ENCODE data around the gene FASTK. TPM values are rescaled to one million over a fixed set of nuclear protein-coding genes. Genes with fewer than 3 reads are reported as not detected.
A peak's percentile ranks its signal among the peaks of the same experiment; 100 is the strongest.

Gene FASTK
- total and polyA plus RNA-seq, 2 of the 4 experiments (the other 2 are of a cell fraction), result 53.8 to 115 TPM

DNA sequence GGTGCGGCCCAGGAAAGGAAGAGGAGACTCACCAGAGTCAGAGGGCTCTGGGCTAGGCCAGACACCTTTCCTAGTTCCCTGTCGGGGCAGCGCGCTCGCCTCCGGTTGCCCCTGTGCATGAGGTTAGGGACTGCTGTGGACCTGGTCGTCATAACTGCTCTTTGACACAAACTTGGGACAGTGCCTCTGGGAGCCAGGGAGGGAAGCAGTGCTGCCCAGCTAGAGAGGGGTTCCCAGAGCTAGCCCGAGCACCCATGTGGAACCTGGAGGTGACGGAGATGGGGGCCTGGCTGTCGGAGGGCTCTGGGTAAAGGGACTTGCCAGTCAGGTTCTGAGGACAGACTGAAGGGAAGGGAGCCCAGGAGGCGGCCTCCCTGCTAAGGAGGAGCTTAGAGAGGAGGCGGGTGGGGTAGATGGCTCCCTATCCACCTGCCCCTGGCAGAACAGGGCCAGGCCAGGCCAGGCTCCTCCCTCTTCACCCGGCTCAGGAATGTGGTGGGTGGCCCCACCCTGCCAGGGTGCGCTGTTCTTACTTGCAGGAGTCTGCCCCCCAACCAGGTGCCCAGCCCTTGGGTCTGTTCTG, 35.3 kb upstream of the FASTK start:
- ATAC-seq (ENCODE audit: low read depth) (no peak), DNase-seq (no peak)
- Histone ChIP-seq H4K91ac (ENCODE audit: insufficient read depth, low read depth, low read length) (no peak overlapping the region), H2BK20ac (ENCODE audit: low read depth, low read length) (no peak overlapping the region), H3K79me1 (ENCODE audit: low read depth in 1 of 2, low read length in 2 of 2) (peaks cover 17 to 63% of the 10 kb centered on the region in 2 experiments), H2AFZ (replicated peaks; ENCODE audit: low read length, poor library complexity) (peak overlapping the region; percentile 41), H3K36me3 (ENCODE audit: control insufficient read depth, insufficient read depth, low read length) (peaks cover 39% of the 10 kb centered on the region), H3K14ac (replicated peaks; ENCODE audit: low read depth, low read length) (peak overlapping the region; percentile 45), H2BK15ac (ENCODE audit: low read depth, low read length) (no peak overlapping the region), H2AK9ac (replicated peaks; ENCODE audit: low read depth, low read length, poor library complexity) (peak overlapping the region; percentile 87), H3K18ac (ENCODE audit: low read depth, low read length) (no peak overlapping the region), H3K27me3 (ENCODE audit: control insufficient read depth, insufficient read depth, low read length) (no peaks in the 10 kb centered on the region), H3K56ac (ENCODE audit: extremely low read depth, insufficient read depth, low read length) (no peak overlapping the region), H4K8ac (ENCODE audit: low read depth in 2 of 2, low read length in 2 of 2) (no peak overlapping the region), H3K4me1 (ENCODE audit: control insufficient read depth, insufficient read depth, low read length) (peaks cover 16% of the 10 kb centered on the region), H3K9ac (ENCODE audit: low read depth, low read length) (no peak overlapping the region), H3K27ac (ENCODE audit: insufficient read depth, low read length) (no peak overlapping the region), H3K9me3 (ENCODE audit: control insufficient read depth, insufficient read depth, low read length) (no peaks in the 10 kb centered on the region), H3K23ac (ENCODE audit: low read depth, low read length) (peak overlapping the region; percentile 71; the same call in 1 of the 2 replicates), H2AK5ac (ENCODE audit: low read depth, low read length) (peak overlapping the region; percentile 83), H3K4ac (ENCODE audit: low read depth, low read length) (peak overlapping the region; percentile 60; the same call in 1 of the 2 replicates), H3K4me3 (ENCODE audit: insufficient read depth, low read depth, low read length) (no peak overlapping the region), H4K20me1 (ENCODE audit: insufficient read depth, low read length) (peaks cover 63% of the 10 kb centered on the region), H2BK120ac (ENCODE audit: low read depth, low read length) (no peak overlapping the region), H2BK5ac (ENCODE audit: low read depth, low read length, poor library complexity, severe bottlenecking) (no peak overlapping the region), H3K9me1 (ENCODE audit: insufficient read depth, low read length) (peaks cover 3% of the 10 kb centered on the region), H3K4me2 (ENCODE audit: low read depth, low read length) (no peak overlapping the region), H4K5ac (ENCODE audit: low read depth, low read length) (no peak overlapping the region)
- ChIA-PET POLR2A (ENCODE audit: unreplicated experiment) (no interaction called here), CTCF (interaction anchor here (1.7 kb wide), 1 partner anchor 8 kb away, joined by 7 read pairs; no protein-coding TSS in a partner anchor)
- dilution Hi-C loops (cut with HindIII; ENCODE audit: low sequenced_read_pairs, unreplicated experiment) (no loop called here), intact Hi-C loops (cut with micrococcal nuclease) (no loop called here), in situ Hi-C loops (cut with MboI; ENCODE audit: low sequenced_read_pairs) (loop anchor here (25.0 kb wide), 1 partner anchor 329 kb away; no protein-coding TSS in a partner anchor)
- BruUV-seq (replicated peaks), result no TSS peak
- WGBS, 2 experiments (ENCODE audit: extremely low coverage in 2 of 2, insufficient read length in 1 of 2), result 85% methylated on average over 7 of the region's 14 CpGs; no CpG with 5 or more reads in 1 of the 2 experiments
- TF ChIP-seq BHLHE40 (IDR thresholded peaks at IDR 0.05; ENCODE audit: low read depth, low read length) (no peak), MAFK (IDR thresholded peaks at IDR 0.05; ENCODE audit: low read depth, low read length) (no peak), RAD21 (IDR thresholded peaks at IDR 0.05; ENCODE audit: low read length) (no peak), POLR2A (IDR thresholded peaks at IDR 0.05; ENCODE audit: low read depth, low read length) (no peak), CHD1 (IDR thresholded peaks at IDR 0.05; ENCODE audit: low read depth, low read length) (no peak), RCOR1 (IDR thresholded peaks at IDR 0.05; ENCODE audit: insufficient replicate concordance, low read length) (no peak), FOS (IDR thresholded peaks at IDR 0.05; ENCODE audit: low read depth, low read length) (no peak)
